Ectodermal cell (in vitro differentiated cells): ENCODE measurements around the gene NPHS1.
"Not testable (repeated sequence)": the region's sequence is repeated elsewhere in the genome, so short reads cannot be mapped to it uniquely, and the experiment has no call there.

Experiments
- H3K27ac ChIP-seq: 2 replicates; pipeline ENCODE4 v1.7.0; 2013; ENCODE audit warnings: mild to moderate bottlenecking, low read depth, low read length; ENCODE audit not compliant: insufficient read depth, poor library complexity, severe bottlenecking
- H3K27me3 ChIP-seq: 2 replicates; pipeline ENCODE4 v1.7.0; 2013; ENCODE audit warnings: mild to moderate bottlenecking, low read length; ENCODE audit not compliant: insufficient read depth, control insufficient read depth, poor library complexity, severe bottlenecking
- H3K36me3 ChIP-seq: one replicate; pipeline ENCODE4 v1.7.0; 2013; ENCODE audit warnings: low read length; ENCODE audit not compliant: control insufficient read depth, insufficient read depth
- H3K4me1 ChIP-seq: one replicate; pipeline ENCODE4 v1.7.0; 2013; ENCODE audit warnings: low read length; ENCODE audit not compliant: control insufficient read depth, insufficient read depth
- H3K4me3 ChIP-seq: 2 replicates; pipeline ENCODE4 v1.7.0; 2013; ENCODE audit warnings: low read depth, low read length, control low read depth; ENCODE audit not compliant: insufficient read depth
- H3K9me3 ChIP-seq: 2 replicates; pipeline ENCODE4 v1.7.0; 2013; ENCODE audit warnings: mild to moderate bottlenecking, low read length, moderate library complexity; ENCODE audit not compliant: control insufficient read depth
- WGBS, 2 experiments: methylation state at CpG; one replicate each; pipeline ENCODE4 v1.1.7; 2013; ENCODE audit warnings: missing lambda C conversion rate in 2 of 2; 5-methylcytosine and 5-hydroxymethylcytosine counted together

NPHS1 gene

DNA sequence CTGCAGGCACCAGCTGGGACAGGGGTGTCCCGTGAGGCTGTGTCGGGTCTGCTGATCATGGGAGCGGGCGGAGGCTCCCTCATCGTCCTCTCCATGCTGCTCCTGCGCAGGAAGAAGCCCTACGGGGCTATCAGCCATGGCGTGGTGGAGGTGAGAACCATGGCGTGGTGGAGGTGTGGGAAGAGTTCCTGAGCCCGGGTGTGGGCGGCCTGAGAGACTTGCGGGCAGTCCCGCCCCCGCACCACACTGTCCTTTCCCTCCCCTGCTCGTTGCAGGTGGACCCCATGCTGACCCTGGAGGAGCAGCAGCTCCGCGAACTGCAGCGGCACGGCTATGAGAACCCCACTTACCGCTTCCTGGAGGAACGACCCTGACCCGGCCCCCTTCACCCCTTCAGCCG is 26.8 kb upstream of the NPHS1 start:
- 59% methylated on average over 23 of the region's 23 CpGs for WGBS, 2 experiments
- H3K9me3 ChIP-seq, result no peaks in the 10 kb centered on the region
- no peak overlapping the region for H3K27ac ChIP-seq

DNA sequence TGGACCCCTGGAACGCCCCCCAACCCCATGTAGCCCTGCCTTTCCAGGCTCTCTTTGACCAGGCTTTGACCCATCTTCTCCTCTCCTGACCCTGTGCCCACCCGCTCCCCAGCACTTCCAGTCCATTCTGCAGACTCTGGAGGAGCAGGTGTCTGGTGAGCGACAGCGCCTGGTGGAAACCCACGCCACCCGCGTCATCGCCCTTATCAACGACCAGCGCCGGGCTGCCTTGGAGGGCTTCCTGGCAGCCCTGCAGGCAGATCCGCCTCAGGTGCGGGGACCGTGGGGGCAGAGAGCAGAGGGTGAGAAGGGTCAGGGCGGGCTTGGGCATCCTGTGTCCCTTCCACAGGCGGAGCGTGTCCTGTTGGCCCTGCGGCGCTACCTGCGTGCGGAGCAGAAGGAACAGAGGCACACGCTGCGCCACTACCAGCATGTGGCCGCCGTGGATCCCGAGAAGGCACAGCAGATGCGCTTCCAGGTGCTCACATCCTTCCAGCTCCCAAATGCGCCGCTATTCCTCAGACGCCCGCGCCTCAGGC is 22.2 kb upstream of the NPHS1 start:
- Histone ChIP-seq H3K9me3 (no peaks in the 10 kb centered on the region), H3K4me1 (peaks cover 7% of the 10 kb centered on the region), H3K27me3 (peaks cover 5% of the 10 kb centered on the region), H3K4me3 (no peak overlapping the region), H3K27ac (no peak overlapping the region), H3K36me3 (peaks cover 16% of the 10 kb centered on the region)
- 94 to 95% methylated on average over 32 of the region's 32 CpGs for WGBS, 2 experiments

More for the DNA sequence above, 26.8 kb upstream of the NPHS1 start:
- Histone ChIP-seq H3K4me1 (no peaks in the 10 kb centered on the region), H3K4me3 (no peak overlapping the region), H3K27me3 (peaks cover 5% of the 10 kb centered on the region), H3K36me3 (peaks cover 9% of the 10 kb centered on the region)

DNA sequence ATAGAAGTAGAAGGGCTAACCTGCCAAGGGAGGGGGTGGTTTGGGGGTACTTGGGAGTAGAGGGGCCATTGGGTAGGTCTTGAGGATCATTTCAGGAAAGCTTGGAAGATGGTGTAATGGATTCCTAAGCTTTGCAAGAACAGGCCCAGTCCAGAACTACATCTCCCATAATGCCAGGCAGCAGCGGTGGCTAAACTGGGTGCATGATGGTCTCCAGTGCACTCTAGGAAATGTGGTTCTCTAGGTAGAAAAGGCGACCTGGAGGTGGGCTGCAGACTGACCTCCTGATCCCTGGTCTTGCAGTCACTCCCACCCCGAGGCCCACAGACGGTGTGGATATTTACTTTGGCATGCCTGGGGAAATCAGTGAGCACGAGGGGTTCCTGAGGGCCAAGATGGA is 19.9 kb upstream of the NPHS1 start:
- WGBS, 2 experiments, result 89 to 93% methylated on average over 5 of the region's 5 CpGs
- Histone ChIP-seq H3K4me1 (peaks cover 16% of the 10 kb centered on the region), H3K27ac (no peak overlapping the region), H3K9me3 (no peaks in the 10 kb centered on the region), H3K27me3 (no peaks in the 10 kb centered on the region), H3K4me3 (no peak overlapping the region), H3K36me3 (peaks cover 14% of the 10 kb centered on the region)

DNA sequence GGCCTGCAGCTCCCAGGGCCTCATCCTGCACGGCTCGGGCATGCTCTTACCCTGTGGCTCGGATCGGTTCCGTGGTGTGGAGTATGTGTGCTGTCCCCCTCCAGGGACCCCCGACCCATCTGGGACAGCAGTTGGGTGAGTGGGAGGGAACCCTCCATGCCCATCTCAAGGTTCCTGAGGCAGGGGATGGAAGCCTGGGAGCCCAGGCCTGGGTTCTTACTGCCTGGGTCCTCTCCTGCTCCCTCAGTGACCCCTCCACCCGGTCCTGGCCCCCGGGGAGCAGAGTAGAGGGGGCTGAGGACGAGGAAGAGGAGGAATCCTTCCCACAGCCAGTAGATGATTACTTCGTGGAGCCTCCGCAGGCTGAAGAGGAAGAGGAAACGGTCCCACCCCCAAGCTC is 19.3 kb upstream of the NPHS1 start:
- Histone ChIP-seq H3K27me3 (no peaks in the 10 kb centered on the region), H3K4me3 (no peak overlapping the region), H3K36me3 (peaks cover 13% of the 10 kb centered on the region), H3K9me3 (no peaks in the 10 kb centered on the region), H3K4me1 (peaks cover 16% of the 10 kb centered on the region), H3K27ac (no peak overlapping the region)
- 96 to 97% methylated on average over 12 of the region's 12 CpGs for WGBS, 2 experiments

DNA sequence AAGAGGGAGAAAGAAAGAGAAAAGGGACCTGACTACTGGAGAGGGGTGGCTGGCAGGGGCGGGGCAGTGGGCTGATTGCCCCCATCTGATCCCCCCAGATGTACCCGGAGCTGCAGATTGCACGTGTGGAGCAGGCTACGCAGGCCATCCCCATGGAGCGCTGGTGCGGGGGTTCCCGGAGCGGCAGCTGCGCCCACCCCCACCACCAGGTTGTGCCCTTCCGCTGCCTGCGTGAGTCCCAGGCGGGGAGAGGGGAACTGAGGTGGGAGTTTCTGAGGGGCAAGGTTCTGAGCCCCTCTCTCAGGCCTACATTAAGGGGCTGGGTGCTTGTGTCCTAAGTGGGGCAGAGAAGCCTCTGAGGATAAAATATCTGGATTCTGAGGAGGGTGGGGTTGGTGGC is 18.5 kb upstream of the NPHS1 start:
- 84 to 88% methylated on average over 12 of the region's 12 CpGs for WGBS, 2 experiments

DNA sequence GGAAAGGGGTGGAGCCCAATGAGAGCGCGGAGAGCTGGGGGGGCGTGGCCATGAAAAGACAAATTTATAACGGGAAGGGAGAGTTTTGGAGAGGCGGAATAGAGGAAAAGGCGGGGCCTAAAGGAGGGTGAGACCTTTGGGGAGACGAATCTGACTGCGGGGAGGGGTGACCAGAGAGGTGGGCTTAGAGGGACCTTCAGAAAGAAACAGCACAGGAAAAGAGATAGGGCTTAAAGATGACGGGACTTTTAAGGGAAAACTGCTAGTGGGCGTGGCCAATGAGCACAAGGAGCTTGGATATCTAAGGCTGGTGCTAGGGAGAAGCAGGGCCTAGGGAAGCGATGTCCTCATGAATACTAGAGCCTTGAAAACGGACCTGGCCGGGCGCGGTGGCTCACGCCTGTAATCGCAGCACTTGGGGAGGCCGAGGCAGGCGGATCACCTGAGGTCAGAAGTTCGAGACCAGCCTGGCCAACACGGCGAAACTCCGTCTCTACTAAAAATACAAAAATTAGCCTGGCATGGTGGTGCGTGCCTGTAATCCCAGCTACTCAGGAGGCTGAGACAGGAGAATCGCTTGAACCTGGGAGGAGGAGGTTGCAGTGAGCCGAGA is 17.9 kb upstream of the NPHS1 start:
- not testable (repeated sequence) for H3K27me3 ChIP-seq, H3K36me3 ChIP-seq, H3K9me3 ChIP-seq
- Histone ChIP-seq H3K27ac (peak overlapping the region; percentile 64), H3K4me3 (peak overlapping the region; percentile 72), H3K4me1 (peaks cover 16% of the 10 kb centered on the region)
- 48 to 49% methylated on average over 26 of the region's 26 CpGs for WGBS, 2 experiments

More for the DNA sequence above, 18.5 kb upstream of the NPHS1 start:
- H3K27me3 ChIP-seq, result no peaks in the 10 kb centered on the region
- H3K36me3 ChIP-seq, result peaks cover 7% of the 10 kb centered on the region
- H3K9me3 ChIP-seq, result no peaks in the 10 kb centered on the region
- H3K4me1 ChIP-seq, result peaks cover 16% of the 10 kb centered on the region
- H3K4me3 ChIP-seq, result no peak overlapping the region
- H3K27ac ChIP-seq, result peak overlapping the region; percentile 26

DNA sequence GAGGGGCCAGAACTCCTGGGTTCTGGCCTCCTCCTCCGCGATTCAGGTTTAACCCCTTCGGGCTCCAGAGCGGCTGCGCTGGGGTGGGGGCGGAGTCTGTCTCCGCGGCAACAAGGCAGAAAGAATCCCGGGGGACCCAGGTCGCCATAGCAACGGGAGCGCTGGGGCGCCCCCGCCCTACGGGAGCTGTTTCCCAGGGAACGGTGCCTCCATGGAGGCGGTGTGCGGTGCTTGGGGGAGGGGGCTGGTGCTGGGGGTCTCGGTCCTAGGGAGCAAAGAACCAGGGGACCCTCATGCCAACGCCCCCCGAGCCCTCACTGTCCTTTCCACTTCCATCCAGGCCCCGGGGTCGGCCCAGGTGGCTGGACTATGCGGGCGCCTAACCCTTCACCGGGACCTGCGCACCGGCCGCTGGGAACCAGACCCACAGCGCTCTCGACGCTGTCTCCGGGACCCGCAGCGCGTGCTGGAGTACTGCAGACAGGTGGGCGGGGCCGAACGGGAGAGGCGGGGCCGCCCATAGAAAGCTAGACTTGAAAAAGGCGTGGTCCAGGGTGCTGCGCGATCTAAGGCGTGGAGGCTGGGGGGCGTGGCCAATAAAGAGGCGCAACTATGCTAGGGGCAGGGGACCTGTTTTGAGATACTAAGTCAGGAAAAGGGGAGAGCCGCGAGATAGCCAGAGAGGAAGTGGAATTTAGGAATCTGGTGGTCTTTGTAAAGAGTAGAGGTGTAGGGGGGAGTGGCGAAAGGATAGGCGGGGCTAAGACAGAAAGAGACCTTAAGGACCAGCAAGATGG is 17.2 kb upstream of the NPHS1 start:
- Histone ChIP-seq H3K27me3 (no peaks in the 10 kb centered on the region), H3K36me3 (peaks cover 10% of the 10 kb centered on the region), H3K4me3 (peak overlapping the region; percentile 72)

DNA sequence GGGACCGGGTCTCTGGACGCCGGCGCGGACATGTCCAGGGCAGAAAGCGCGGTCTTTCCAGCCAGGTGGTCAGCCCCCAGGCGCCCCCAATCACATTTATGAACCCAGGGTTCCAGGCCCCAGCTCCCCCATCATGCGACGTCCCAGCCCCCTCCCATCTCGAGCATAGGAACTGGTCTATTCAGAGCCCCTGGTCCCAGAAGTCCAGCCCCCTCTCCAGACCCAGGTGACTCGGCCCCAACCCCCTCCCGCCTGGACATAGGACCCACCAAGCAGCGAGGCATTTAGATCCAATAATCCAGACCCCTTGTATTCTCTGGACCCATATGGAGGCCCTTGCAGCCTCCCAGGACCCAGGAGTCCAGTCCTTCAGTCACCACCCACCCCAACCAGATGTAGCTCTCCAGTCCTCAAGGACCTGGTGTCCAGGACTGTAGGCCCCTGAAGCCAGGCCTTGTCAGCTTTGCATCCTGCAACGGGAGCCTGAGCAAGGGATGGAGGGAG is 16.6 kb upstream of the NPHS1 start:
- H3K27ac ChIP-seq, result peak overlapping the region; percentile 95
- no peaks in the 10 kb centered on the region for H3K27me3 ChIP-seq
- H3K9me3 ChIP-seq, result no peaks in the 10 kb centered on the region
- peaks cover 10% of the 10 kb centered on the region for H3K36me3 ChIP-seq
- 1% methylated on average over 15 of the region's 15 CpGs for WGBS, 2 experiments
- peaks cover 16% of the 10 kb centered on the region for H3K4me1 ChIP-seq
- H3K4me3 ChIP-seq, result peak overlapping the region; percentile 72

More for the DNA sequence above, 17.2 kb upstream of the NPHS1 start:
- Histone ChIP-seq H3K27ac (peak overlapping the region; percentile 95), H3K9me3 (no peaks in the 10 kb centered on the region), H3K4me1 (peaks cover 16% of the 10 kb centered on the region)
- 0 to 1% methylated on average over 51 of the region's 51 CpGs for WGBS, 2 experiments

DNA sequence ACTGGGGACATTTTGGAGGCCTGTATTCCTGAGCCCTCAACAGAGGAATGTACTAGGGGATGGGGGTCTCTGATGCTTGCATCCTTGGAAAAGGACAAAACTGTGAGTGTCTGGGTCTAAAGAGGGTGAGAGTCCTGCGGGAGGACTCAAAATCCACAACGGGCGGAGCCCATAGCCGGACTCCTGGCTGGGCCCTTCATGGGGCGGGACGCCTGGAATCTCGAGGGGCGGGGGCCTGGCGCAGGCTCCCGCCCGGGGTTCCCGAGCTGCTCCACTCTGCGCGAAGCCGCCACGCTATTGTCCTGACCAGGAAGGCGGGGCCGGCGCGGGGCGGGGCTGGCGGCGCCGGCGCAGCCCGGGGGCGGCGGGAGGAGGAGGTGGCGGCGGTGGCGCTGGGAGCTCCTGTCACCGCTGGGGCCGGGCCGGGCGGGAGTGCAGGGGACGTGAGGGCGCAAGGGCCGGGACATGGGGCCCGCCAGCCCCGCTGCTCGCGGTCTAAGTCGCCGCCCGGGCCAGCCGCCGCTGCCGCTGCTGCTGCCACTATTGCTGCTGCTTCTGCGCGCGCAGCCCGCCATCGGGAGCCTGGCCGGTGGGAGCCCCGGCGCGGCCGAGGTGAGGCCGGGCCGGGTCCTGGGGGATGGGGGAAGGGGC is 16.0 kb upstream of the NPHS1 start, which contains the start of gene APLP1:
TSS of gene APLP1 (plus strand) at position 403 of the 651 bp plus-strand sequence. CDS start at position 466, 63 bp downstream.
- WGBS, 2 experiments, result 0 to 1% methylated on average over 60 of the region's 60 CpGs
- Histone ChIP-seq H3K9me3 (no peaks in the 10 kb centered on the region), H3K27me3 (no peaks in the 10 kb centered on the region), H3K4me3 (peak within 1 kb of the TSS; percentile 72), H3K36me3 (peaks cover 10% of the 10 kb centered on the region), H3K27ac (peak within 1 kb of the TSS; percentile 95), H3K4me1 (peaks cover 16% of the 10 kb centered on the region)

DNA sequence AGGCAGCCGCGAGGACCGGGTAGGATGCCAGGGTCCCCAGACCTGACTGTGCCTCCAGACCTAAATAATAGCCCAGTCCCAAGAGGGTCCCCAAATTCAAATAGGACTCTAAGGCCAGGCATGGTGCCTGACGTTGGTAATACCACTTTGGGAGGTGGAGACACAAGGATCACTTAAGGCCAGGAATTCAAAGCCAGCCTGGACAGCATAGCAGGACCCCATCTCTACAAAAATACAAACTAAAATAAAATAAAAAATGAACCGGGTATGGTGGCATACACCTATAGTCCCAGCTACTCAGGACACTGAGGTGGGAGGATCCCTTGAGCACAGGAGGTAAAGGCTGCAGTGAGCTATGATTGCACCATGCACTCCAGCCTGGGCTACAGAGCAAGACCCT is 10.7 kb upstream of the NPHS1 start:
- H3K27ac ChIP-seq, result no peak overlapping the region
- WGBS, 2 experiments, result 90 to 93% methylated on average over 5 of the region's 5 CpGs
- no peak overlapping the region for H3K4me3 ChIP-seq
- peaks cover 27% of the 10 kb centered on the region for H3K4me1 ChIP-seq
- H3K9me3 ChIP-seq, result no peaks in the 10 kb centered on the region
- H3K27me3 ChIP-seq, result peaks cover 45% of the 10 kb centered on the region
- peaks cover 3% of the 10 kb centered on the region for H3K36me3 ChIP-seq
